ENCODE results near the gene PADI2. TPM values are rescaled to one million over a fixed set of nuclear protein-coding genes. Genes with fewer than 3 reads are reported as not detected.

PADI2 gene
- total RNA-seq, 2 donors from 2014 or later: 2.3 to 3.0 TPM

GRCh38 chr1:17116643-17117042 is 2.6 kb downstream of the PADI2 start:
- Histone ChIP-seq H3K4me3 (no peak overlapping the region), H3K9me3 (no peaks in the 10 kb centered on the region), H3K36me3 (replicated peaks in 1 of 2; ENCODE audit: insufficient read depth in 1 of 2, low read depth in 2 of 2) (no peaks in the 10 kb centered on the region), H3K27ac (no peak overlapping the region), H3K27me3 (no peaks in the 10 kb centered on the region), H3K4me1 (peaks cover 31% of the 10 kb centered on the region)
- no peak for TF ChIP-seq POLR2A (IDR thresholded peaks at IDR 0.05)
- TF ChIP-seq, protein P1, sequence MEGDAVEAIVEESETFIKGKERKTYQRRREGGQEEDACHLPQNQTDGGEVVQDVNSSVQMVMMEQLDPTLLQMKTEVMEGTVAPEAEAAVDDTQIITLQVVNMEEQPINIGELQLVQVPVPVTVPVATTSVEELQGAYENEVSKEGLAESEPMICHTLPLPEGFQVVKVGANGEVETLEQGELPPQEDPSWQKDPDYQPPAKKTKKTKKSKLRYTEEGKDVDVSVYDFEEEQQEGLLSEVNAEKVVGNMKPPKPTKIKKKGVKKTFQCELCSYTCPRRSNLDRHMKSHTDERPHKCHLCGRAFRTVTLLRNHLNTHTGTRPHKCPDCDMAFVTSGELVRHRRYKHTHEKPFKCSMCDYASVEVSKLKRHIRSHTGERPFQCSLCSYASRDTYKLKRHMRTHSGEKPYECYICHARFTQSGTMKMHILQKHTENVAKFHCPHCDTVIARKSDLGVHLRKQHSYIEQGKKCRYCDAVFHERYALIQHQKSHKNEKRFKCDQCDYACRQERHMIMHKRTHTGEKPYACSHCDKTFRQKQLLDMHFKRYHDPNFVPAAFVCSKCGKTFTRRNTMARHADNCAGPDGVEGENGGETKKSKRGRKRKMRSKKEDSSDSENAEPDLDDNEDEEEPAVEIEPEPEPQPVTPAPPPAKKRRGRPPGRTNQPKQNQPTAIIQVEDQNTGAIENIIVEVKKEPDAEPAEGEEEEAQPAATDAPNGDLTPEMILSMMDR (IDR thresholded peaks at IDR 0.05): no peak
- WGBS, 2 donors: 38 to 88% methylated on average over 1 of the region's 1 CpG
- no peak for DNase-seq
- no peak for ATAC-seq
- intact Hi-C loops (cut with DNase I): loop anchor here (10.0 kb wide), 1 partner anchor 52 kb away; no protein-coding TSS in a partner anchor

- H3K4me3 ChIP-seq: no peak overlapping the region
- DNase-seq: peak in 2 of 4 donors; percentile 32 to 35
- peaks cover 22% of the 10 kb centered on the region for H3K4me1 ChIP-seq
- intact Hi-C loops (cut with DNase I): loop anchor here (10.0 kb wide), 1 partner anchor 49 kb away; no protein-coding TSS in a partner anchor
- H3K27me3 ChIP-seq: no peaks in the 10 kb centered on the region
- WGBS, 2 donors: 10 to 24% methylated on average over 2 to 7 of the region's 7 CpGs
- H3K9me3 ChIP-seq: no peaks in the 10 kb centered on the region
- no peak for ATAC-seq
- no peak overlapping the region for H3K27ac ChIP-seq
- H3K36me3 ChIP-seq (replicated peaks in 1 of 2; ENCODE audit: insufficient read depth in 1 of 2, low read depth in 2 of 2): no peaks in the 10 kb centered on the region
- TF ChIP-seq, protein P1 (IDR thresholded peaks at IDR 0.05): no peak
- TF ChIP-seq POLR2A (IDR thresholded peaks at IDR 0.05): no peak
These were observed 5.3 kb downstream of the PADI2 start for GRCh38 chr1:17113963-17114362.

DNA sequence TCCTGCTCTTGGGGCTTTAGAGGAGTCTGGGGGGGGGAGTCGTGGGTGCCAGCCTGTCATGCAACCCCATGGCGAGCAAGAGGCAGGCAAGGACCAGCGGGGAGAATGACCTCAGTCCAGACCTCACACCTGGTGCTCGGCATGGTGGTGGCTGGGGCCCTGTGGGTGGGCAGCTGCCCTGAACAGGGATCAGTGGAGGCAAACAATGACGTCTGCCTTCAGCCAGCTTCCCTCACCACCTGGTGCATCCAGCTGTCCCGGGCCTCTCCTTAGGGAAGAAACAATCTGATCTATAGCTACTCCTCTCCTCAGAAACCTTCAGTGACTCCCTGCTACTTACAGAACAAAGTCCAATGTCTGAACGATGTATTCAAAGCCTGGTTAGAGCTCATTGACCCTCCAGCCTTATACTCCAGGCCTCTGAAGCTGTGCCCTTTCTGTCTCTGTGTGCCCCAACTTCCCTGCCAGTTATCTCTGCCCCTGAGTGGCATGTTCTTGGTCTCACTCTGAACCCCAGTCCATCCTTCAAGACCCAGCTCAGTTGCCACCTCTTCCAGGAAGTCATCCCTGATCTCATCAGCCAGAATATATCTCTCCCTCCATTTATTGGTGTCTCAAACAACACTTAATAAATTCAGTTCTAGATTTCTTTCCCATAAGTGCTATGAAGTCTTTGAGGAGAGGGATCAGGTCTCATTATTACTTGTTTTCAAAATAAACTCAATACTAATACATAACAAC is 6.6 kb downstream of the PADI2 start:
- no peaks in the 10 kb centered on the region for H3K9me3 ChIP-seq
- intact Hi-C loops (cut with DNase I): loop anchor here (10.0 kb wide), 1 partner anchor 48 kb away; no protein-coding TSS in a partner anchor
- H3K27ac ChIP-seq: no peak overlapping the region
- no peak for ATAC-seq
- no peak for DNase-seq
- no peaks in the 10 kb centered on the region for H3K36me3 ChIP-seq (replicated peaks in 1 of 2; ENCODE audit: insufficient read depth in 1 of 2, low read depth in 2 of 2)
- WGBS, 2 donors: 73 to 80% methylated on average over 4 to 5 of the region's 7 CpGs
- H3K4me1 ChIP-seq: peaks cover 13% of the 10 kb centered on the region
- TF ChIP-seq POLR2A (IDR thresholded peaks at IDR 0.05): no peak
- TF ChIP-seq, protein P1 (IDR thresholded peaks at IDR 0.05): no peak
- H3K4me3 ChIP-seq: no peak overlapping the region
- H3K27me3 ChIP-seq: no peaks in the 10 kb centered on the region

GRCh38 chr1:17112076-17112475 is 7.2 kb downstream of the PADI2 start:
- ATAC-seq (no peak), DNase-seq (no peak)
- H3K27ac ChIP-seq: no peak overlapping the region
- no peaks in the 10 kb centered on the region for H3K9me3 ChIP-seq
- no peaks in the 10 kb centered on the region for H3K36me3 ChIP-seq (replicated peaks in 1 of 2; ENCODE audit: insufficient read depth in 1 of 2, low read depth in 2 of 2)
- peaks cover 8% of the 10 kb centered on the region for H3K4me1 ChIP-seq
- no peak for TF ChIP-seq POLR2A (IDR thresholded peaks at IDR 0.05)
- TF ChIP-seq, protein P1 (IDR thresholded peaks at IDR 0.05): no peak
- intact Hi-C loops (cut with DNase I): loop anchor here (10.0 kb wide), 1 partner anchor 47 kb away; no protein-coding TSS in a partner anchor
- H3K27me3 ChIP-seq: no peaks in the 10 kb centered on the region
- 84 to 94% methylated on average over 4 to 6 of the region's 6 CpGs for WGBS, 2 donors
- no peak overlapping the region for H3K4me3 ChIP-seq

Data from body of pancreas (tissue), 4 donors.